Breast epithelium (tissue), 3 donors: ENCODE data around the gene GPX1.

Source experiments
- POLR2A ChIP-seq: fragments of 450-650 bp; IDR thresholded peaks from one replicate; pipeline ENCODE4 v1.6.1; 2016; ENCODE audit warnings: antibody characterized with exemption, mild to moderate bottlenecking, moderate library complexity
- POLR2AphosphoS5 ChIP-seq, 3 donors: sonication (generic); formaldehyde crosslinking; IDR thresholded peaks; one replicate each; pipeline ENCODE4 v1.6.1; 2017; ENCODE audit warnings: antibody characterized with exemption in 3 of 3
- TF ChIP-seq, protein P1 (sequence below), 3 donors: fragments of 450-650 bp; IDR thresholded peaks; one replicate each; pipeline ENCODE4 v1.5.1; 2016 to 2017; ENCODE audit warnings: antibody characterized with exemption in 3 of 3, mild to moderate bottlenecking in 3 of 3, moderate library complexity in 3 of 3

DNA sequence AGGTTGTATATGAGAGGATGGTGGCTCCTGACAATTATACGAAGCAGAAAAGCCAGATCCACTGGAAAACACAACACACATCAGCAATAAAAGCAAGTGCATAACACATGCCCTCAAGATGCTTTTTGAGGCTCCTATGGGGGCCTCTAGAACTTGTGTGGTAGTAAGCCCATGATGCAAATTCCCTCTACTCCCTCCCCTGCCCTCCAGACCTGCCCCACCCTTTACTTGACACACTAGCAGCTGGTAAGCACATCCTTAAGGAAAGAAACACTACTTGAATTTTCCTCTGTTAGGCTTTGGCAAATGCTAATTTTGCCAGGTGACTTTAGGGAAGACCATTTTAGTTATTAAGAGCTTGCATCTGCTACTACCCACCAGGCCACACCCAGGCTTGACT is 47.5 kb downstream of the GPX1 start:
- TF ChIP-seq POLR2A (no peak), POLR2AphosphoS5 (IDR thresholded peaks at IDR 0.05) (no peak)
- TF ChIP-seq, protein P1, sequence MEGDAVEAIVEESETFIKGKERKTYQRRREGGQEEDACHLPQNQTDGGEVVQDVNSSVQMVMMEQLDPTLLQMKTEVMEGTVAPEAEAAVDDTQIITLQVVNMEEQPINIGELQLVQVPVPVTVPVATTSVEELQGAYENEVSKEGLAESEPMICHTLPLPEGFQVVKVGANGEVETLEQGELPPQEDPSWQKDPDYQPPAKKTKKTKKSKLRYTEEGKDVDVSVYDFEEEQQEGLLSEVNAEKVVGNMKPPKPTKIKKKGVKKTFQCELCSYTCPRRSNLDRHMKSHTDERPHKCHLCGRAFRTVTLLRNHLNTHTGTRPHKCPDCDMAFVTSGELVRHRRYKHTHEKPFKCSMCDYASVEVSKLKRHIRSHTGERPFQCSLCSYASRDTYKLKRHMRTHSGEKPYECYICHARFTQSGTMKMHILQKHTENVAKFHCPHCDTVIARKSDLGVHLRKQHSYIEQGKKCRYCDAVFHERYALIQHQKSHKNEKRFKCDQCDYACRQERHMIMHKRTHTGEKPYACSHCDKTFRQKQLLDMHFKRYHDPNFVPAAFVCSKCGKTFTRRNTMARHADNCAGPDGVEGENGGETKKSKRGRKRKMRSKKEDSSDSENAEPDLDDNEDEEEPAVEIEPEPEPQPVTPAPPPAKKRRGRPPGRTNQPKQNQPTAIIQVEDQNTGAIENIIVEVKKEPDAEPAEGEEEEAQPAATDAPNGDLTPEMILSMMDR (IDR thresholded peaks at IDR 0.05): no peak
